RWPE2 (cell line): Measurements from ENCODE around the gene MYO5B.

Experiments used
- ATAC-seq: fragments of 200-7000 bp; cut with Tn5 transposase; 3 replicates; pipeline ENCODE4 v1.9.1; 2021; ENCODE audit warnings: low read depth
- DNase-seq: peaks from one replicate; pipeline ENCODE4 v3.0.0-alpha.2; 2020; ENCODE audit warnings: low spot score
- H3K27ac ChIP-seq: fragments of 450-650 bp; 2 replicates; pipeline ENCODE4 v1.5.1; 2017; ENCODE audit warnings: mild to moderate bottlenecking; ENCODE audit not compliant: poor library complexity, severe bottlenecking
- H3K27me3 ChIP-seq: fragments of 250-450 bp; sonication (Bioruptor Pico); 2 replicates; pipeline ENCODE4 v1.5.1; 2021; ENCODE audit warnings: mild to moderate bottlenecking, moderate library complexity; ENCODE audit not compliant: insufficient read depth, poor library complexity, severe bottlenecking
- H3K36me3 ChIP-seq: fragments of 250-450 bp; sonication (Bioruptor Pico); 2 replicates; pipeline ENCODE4 v1.5.1; 2020; ENCODE audit warnings: low read depth, mild to moderate bottlenecking, moderate library complexity
- H3K4me1 ChIP-seq: fragments of 250-450 bp; sonication (Bioruptor Pico); 2 replicates; pipeline ENCODE4 v1.5.1; 2021; ENCODE audit warnings: mild to moderate bottlenecking, moderate library complexity; ENCODE audit not compliant: insufficient read depth, poor library complexity, severe bottlenecking
- H3K4me3 ChIP-seq: fragments of 250-450 bp; sonication (Bioruptor Pico); 2 replicates; pipeline ENCODE4 v1.5.1; 2021; ENCODE audit warnings: mild to moderate bottlenecking, moderate library complexity; ENCODE audit not compliant: severe bottlenecking
- H3K9me3 ChIP-seq: fragments of 250-450 bp; sonication (Bioruptor Pico); 2 replicates; pipeline ENCODE4 v1.5.1; 2021; ENCODE audit warnings: mild to moderate bottlenecking, moderate library complexity; ENCODE audit not compliant: severe bottlenecking
- CTCF ChIP-seq: fragments of 450-650 bp; IDR thresholded peaks from one replicate; pipeline ENCODE4 v1.5.1; 2017; ENCODE audit warnings: mild to moderate bottlenecking, moderate library complexity; ENCODE audit not compliant: poor library complexity, severe bottlenecking

Gene MYO5B

GRCh38 chr18:50189160-50189559, 5.8 kb downstream of the MYO5B start:
- Histone ChIP-seq H3K4me1 (peaks cover 5% of the 10 kb centered on the region), H3K27me3 (peaks cover 12% of the 10 kb centered on the region), H3K36me3 (no peaks in the 10 kb centered on the region), H3K27ac (no peak overlapping the region), H3K9me3 (no peaks in the 10 kb centered on the region), H3K4me3 (no peak overlapping the region)
- no peak for TF ChIP-seq CTCF
- no peak for DNase-seq
- no peak for ATAC-seq

- TF ChIP-seq CTCF: no peak
- no peaks in the 10 kb centered on the region for H3K9me3 ChIP-seq
- no peak overlapping the region for H3K4me3 ChIP-seq
- peaks cover 7% of the 10 kb centered on the region for H3K27me3 ChIP-seq
- no peak for DNase-seq
- peaks cover 7% of the 10 kb centered on the region for H3K4me1 ChIP-seq
- H3K36me3 ChIP-seq: no peaks in the 10 kb centered on the region
- ATAC-seq: no peak
- no peak overlapping the region for H3K27ac ChIP-seq
Observed at GRCh38 chr18:50188652-50189051, 6.3 kb downstream of the MYO5B start.

GRCh38 chr18:50187659-50188058, 7.3 kb downstream of the MYO5B start:
- ATAC-seq (no peak), DNase-seq (no peak)
- Histone ChIP-seq H3K27ac (no peak overlapping the region), H3K36me3 (no peaks in the 10 kb centered on the region), H3K4me3 (no peak overlapping the region), H3K4me1 (peaks cover 9% of the 10 kb centered on the region), H3K9me3 (no peaks in the 10 kb centered on the region), H3K27me3 (no peaks in the 10 kb centered on the region)
- no peak for TF ChIP-seq CTCF

- no peaks in the 10 kb centered on the region for H3K27me3 ChIP-seq
- ATAC-seq (no peak), DNase-seq (no peak)
- H3K4me1 ChIP-seq: peaks cover 9% of the 10 kb centered on the region
- no peak overlapping the region for H3K4me3 ChIP-seq
- no peaks in the 10 kb centered on the region for H3K9me3 ChIP-seq
- H3K36me3 ChIP-seq: no peaks in the 10 kb centered on the region
- H3K27ac ChIP-seq: no peak overlapping the region
- no peak for TF ChIP-seq CTCF
Observed at GRCh38 chr18:50186385-50186784, 8.6 kb downstream of the MYO5B start.

- Histone ChIP-seq H3K9me3 (no peaks in the 10 kb centered on the region), H3K27me3 (no peaks in the 10 kb centered on the region), H3K36me3 (no peaks in the 10 kb centered on the region), H3K4me1 (peaks cover 4% of the 10 kb centered on the region), H3K27ac (no peak overlapping the region), H3K4me3 (no peak overlapping the region)
- no peak for TF ChIP-seq CTCF
- ATAC-seq (peak; percentile 95), DNase-seq (no peak)
Observed at GRCh38 chr18:50183556-50183955, 11.4 kb downstream of the MYO5B start.
